HG03103 (cell line): ENCODE data around the gene CBX7.

Source experiments
- ATAC-seq: cut with Tn5 transposase; IDR thresholded peaks from one replicate; pipeline ENCODE4 v1.9.1; 2021; ENCODE audit warnings: low read depth; ENCODE audit not compliant: unreplicated experiment

Gene CBX7

DNA sequence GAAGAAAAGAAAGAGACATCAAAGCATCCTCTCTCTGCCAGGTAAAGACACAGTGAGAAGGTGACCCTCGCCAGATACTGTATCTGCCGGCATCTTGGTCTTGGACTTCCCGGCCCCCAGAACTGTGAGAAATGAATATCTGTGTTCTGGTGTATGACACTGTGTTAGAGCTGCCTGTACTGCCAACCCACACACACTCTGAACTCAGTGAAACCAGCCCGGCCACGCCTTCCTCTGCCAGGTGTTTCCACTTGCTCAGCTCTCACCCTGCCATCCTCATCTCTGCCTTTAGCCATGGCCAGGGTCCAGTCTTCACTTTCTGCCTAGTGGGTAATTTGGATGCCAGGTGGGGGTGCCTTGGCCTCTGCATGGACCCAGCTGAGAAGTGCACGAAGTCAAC lies 24.0 kb downstream of the CBX7 start:
- ATAC-seq = no peak

DNA sequence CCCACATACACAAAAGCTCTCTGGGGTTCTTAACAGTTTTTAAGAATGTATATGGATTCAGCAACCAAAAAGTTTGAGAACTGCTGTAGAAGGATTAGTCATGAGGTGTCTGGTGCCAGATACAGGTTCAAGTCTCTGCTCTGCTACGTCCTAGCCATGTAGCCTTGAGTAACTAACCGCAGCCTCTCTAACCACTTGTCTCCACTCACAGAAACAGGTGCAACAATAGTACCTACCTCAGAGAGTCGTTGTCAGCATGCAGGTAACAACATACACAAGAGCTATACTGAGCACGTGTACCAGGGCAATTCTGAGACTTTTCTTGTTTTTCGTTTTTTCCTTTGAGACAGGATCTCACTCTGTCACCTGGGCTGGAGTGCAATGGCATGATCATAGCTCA lies 26.9 kb downstream of the CBX7 start:
- ATAC-seq = no peak

DNA sequence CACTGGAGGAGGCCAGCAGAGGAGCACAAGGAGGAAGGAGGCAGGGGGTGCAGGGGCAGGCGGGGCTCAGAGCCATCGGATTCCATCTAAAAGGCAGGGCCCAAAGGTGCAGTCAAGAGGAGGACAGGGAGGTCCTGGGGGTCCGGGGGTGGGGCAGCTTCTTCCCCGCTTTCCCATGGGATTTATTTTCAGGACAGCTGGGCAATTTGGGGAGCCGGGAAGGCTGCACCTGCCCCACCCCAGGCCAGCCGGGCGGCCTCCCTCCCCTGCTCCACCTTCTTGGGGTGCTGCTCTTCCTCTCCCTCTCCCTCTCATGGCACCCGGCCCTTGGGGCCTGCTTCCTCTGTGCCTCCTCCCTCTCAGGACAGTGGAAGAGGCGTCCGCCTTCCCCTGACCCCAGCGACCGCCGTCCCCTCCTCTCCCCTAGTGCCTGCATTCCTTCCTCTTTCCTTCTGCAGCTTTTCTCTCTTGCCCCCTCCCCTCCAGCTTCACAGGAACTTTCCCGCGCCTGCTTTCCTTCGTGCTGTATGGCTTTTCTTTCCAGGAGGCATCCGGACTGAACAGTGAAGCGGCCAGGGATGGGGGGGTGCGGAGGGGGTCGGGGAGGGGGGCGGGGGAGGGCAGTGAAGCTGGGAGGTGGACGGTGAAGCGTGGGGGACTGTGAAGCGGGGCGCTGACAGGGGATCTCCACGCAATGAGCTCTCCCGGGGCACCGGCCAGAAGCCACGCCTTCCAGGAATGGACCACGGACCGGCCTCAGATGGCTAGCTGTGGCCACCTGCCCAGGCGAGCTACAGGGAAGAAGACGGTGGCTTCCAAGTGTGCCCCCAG lies 28.5 kb downstream of the CBX7 start:
- ATAC-seq = no peak

DNA sequence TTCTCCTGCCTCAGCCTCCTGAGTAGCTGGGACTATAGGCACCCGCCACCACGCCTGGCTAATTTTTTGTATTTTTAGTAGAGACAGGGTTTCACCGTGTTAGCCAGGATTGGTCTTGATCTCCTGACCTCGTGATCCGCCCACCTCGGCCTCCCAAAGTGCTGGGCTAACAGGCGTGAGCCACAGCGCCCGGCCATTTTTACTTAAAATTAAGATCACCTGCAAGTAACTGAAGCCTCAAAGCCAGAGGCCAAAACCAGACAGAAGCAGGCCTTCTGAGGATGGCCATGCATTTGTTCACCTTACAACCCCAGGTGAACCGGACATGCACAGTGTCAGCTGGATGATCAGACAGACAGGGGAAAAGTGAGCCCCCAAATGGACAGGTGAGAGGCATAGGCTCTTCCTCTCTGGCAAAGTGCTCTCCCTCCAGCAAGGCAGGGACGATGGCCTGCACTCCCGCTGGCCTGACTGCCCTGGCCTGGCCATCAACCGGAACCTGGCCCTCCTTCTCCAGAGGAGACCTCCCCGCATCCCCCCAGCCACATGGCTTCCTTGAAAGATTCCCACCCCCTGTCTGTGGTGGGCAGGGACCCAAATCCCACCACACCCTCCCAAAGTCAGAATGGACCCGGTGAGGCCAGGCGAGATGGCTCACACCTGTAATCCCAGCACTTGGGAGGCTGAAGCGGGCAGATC lies 29.6 kb downstream of the CBX7 start:
- no peak for ATAC-seq

DNA sequence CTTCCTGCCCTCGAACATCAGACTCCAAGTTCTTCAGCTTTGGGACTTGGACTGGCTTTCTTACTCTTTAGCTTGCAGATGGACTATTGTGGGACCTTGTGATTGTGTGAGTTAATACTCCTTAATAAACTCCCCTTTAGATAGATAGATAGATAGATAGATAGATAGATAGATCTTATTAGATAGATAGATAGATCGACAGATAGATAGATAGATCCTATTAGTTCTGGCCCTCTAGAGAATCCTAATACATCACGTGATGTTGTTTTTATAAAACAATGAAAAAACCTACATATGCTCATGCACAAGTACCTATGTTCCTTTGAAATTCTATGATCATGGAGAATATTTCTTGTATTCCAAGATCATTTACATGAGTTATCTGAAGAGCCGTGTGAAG lies 31.5 kb downstream of the CBX7 start:
- no peak for ATAC-seq

DNA sequence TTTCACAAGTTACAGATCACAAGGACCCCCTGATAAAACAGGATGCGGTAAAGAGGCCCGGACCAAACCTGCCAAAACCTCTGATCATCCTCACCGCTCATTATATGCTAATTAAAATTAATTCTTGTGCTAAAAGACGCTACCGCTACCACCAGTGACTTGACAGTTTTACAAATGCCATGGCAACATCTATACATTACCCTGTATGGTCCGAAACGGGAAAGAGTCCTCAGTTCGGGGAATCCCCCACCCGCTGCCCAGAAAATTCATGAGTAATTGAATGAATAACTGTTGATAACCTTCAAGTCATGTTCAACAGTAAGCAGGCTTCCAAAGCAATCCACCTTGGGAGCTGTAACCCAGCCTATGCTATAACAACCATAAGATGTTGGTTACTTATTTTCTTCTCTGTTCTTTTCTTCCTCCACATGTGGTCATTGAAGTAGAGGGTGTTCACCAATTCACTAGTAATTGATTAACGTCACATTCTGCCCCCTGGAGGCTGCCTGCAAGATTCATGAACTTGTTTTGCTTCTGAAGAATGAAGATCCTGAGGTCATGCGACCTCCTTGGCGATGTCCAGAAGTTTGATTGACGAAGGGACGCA lies 34.8 kb downstream of the CBX7 start:
- ATAC-seq = no peak

DNA sequence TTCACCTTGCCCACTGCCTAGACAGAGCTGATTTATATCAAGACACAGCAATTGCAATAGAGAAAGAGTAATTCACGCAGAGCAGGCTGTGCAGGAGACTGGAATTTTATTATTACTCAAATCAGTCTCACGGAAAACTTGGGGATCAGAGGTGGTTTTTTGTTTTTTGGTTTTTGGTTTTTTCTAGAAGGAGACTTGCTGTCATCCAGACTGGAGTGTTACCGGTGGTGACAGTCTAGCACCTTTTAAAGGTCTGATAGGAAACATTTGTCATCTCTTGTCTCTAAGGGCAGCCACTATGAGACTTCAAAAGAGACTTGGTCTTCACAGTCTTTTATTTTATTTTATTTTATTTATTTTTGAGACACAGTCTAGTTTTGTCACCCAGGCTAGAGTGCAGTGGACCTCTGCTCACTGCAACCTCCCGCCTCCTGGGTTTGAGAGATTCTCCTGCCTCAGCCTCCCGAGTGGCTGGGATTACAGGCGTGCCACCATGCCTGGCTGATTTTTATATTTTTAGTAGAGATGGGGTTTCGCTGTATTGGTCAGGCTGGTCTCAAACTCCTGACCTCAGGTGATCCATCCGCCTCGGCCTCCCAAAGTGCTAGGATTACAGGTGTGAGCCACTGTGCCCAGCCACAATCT lies 36.4 kb downstream of the CBX7 start:
- ATAC-seq = no peak

DNA sequence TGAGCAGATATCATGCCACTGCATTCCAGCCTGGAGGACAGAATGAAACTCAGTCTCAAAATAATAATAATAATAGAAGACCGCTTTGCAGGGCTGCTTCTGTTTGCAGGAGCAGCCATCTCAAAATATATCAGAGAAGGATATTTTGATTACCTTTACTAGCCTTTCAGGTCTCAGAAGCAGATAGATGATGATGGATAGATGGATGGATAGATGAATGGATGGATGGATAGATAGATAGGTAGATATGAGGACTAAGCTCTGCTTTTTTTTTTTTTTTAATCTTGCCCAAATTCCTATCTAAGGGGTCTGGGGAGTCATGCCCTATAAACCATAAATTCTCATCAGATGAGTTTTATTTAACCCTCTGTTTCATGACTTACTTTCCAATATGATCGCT lies 36.9 kb downstream of the CBX7 start:
- no peak for ATAC-seq

DNA sequence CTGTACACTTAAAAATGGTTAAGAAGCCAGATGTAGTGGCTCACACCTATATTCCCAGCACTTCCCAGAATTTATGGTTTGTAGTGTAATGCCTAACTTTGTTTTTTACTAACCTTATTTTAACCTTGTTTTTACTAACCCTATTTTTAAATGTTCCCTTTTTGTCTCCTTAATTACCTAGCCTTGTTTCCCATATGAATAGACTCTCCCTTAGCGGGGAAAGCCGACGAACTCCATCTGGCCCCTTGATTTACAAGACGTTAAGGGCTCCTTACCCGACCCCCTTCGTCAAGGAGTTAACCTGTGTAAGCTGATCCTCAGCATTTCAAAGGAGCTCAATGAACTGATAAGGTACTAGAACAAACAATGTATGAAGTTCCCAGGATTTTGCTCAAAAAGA lies 38.4 kb downstream of the CBX7 start:
- ATAC-seq = no peak

DNA sequence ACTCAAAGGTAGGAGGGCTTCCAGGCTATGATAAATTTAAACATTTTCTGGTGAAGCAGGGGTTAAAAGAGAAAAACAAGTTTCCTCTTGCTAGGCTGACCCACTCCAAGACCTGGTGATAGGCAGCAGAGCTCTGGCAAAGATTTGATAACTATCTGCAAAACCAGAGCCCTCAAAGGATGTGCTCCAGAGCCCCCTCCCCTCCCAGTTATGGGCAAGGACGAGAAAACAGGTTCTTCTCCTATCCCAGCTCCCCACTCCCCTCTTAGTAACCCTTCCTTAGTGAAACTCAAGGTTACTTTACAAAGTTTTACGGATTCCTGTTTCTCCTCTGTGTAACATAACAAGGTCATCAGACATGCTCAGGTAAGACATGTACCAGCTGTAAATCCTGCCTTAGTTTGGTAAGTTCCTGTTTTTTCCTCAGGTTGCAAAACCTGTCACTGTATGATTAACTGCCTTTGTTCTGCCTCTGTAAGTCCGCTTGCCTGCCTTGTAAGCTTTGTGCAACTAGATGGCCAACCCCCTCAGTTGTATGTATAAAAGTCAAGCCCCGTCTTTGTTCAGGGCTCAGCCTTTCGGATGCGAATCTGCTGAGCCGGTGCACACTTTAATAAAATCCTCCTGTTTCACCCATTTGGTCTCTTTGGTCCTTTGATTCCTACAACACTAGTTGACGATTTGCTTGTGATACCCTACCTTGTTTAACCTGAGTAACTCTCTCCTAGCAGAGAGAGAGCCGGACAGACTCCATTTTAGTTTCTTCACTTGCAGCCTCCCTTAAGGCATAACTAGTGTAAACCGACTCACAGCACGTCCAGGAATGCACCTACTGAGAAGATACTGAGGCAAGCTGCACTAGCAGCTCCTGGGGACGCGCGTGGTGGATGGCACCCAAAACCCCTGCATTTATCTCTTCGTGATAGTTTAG lies 41.6 kb downstream of the CBX7 start:
- no peak for ATAC-seq

DNA sequence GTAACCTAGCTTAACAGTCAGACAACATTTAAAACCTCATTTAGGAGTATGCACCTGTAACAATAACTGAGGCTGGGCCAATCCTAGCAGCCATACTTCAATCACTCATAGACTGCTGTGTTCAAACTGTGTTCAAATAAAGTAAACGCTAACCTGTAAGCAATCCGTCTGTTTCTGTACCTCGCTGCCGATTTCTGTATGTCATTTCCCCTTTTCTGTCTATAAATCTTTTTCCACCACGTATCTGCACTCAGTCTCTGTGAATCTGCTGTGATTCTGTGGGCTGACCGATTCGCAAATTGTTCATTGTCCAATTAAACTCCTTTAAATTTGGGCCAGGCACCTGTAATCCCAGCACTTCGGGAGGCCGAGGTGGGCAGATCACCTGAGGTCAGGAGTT lies 43.1 kb downstream of the CBX7 start:
- no peak for ATAC-seq

DNA sequence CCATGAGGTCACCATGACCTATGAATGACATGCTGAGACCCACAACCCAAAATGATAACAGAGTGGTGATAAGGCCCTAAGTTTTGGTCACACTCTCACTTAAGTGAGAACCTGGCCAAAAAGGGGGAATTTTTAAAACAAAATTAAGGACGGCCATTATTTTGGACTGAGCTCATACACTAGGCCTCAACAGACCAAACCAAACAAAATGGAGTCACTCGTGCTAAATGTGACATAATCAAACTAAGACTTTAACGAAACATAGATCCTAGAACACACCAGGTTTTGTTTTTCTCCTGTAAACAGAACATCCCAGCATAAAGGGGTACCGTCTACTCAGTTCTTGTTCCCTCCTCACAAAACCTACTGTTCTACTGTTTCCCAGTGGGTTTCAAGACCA lies 44.0 kb downstream of the CBX7 start:
- ATAC-seq = no peak

DNA sequence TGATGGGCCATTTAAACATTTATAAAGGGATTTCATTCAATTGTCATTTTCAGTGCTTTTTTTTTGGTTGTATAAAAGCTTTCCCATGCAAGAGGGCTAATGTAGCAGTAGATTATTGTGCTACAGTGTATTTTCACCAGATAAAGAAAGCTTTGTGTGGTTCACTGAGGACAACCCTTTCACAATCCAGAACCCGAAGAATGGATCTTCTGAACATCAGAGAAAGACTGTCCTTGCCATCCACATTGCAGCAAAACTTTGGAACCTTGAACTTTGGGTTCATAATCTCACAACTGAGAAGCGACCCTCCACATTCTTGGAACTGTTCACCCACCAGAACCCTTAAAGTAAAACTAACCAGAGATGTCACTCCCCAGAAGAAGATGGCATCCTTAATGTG lies 46.2 kb downstream of the CBX7 start:
- ATAC-seq = no peak

DNA sequence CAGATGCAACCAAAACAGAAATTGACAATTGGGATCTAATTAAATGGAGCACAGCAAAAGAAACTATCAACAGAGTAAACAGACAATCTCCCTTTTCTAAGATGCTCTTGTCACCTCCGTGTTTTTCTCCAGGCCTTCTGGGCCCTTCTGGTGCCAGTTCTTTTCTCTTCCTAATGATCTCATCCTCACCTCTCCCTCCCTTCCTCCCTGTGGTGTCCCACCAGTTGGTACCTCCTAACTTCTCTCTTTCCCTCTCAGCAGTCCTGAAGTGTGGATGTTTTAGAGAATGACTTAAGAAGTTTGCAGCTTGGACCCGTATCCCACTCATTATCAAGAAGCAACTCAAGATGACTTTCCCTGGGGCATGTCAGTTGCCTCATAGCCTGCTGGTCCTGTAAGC lies 49.0 kb downstream of the CBX7 start:
- ATAC-seq = no peak

DNA sequence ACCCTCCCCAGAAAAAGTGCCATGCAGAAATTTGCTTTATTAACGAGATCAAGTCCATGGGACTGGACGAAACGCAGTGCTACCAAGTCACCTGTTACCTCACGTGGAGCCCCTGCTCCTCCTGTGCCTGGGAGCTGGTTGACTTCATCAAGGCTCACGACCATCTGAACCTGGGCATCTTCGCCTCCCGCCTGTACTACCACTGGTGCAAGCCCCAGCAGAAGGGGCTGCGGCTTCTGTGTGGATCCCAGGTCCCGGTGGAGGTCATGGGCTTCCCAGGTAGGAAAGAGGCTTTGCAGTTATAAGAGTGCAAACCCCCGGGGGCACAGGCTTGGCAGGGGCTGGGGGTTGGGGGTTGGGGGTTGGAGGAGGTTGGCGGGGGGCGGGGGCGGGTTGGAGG lies 51.3 kb downstream of the CBX7 start:
- ATAC-seq = no peak

DNA sequence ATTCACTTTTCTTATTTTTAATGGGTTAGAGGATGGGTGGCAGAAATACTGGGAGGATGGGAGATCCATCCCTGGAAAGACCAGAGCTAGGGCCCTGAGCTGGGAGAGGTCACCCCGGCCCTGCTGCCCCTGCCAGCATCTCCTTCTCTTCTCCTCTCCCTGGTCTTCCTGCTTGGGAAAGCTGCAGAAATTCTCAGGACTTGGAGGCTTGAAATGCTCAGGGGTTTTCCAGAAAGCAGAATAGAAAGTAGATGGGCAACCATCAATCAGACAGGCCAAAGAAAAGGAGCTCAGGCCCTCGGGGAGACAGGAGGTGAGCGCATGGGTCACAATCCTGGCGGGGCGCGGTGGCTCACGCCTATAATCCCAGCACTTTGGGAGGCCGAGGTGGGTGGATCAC lies 53.9 kb downstream of the CBX7 start:
- no peak for ATAC-seq

DNA sequence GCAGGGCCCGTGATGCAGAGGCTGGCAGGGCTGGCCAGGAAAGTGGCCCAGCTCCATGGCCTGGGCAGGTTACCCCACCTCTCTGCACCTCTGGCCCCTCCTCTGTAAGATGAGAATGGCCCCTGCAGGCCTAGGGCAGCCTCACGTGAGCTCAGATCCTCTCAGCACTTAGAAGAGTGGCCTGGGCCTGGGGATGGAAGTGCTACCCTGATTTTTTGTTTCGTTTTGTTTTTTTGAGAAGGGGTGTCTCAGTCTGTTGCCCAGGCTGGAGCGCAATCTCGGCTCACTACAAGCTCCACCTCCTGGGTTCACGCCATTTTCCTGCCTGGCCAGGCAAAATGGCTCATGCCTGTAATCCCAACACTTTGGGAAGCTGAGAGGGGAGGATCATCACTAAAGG lies 54.5 kb downstream of the CBX7 start:
- ATAC-seq = no peak

DNA sequence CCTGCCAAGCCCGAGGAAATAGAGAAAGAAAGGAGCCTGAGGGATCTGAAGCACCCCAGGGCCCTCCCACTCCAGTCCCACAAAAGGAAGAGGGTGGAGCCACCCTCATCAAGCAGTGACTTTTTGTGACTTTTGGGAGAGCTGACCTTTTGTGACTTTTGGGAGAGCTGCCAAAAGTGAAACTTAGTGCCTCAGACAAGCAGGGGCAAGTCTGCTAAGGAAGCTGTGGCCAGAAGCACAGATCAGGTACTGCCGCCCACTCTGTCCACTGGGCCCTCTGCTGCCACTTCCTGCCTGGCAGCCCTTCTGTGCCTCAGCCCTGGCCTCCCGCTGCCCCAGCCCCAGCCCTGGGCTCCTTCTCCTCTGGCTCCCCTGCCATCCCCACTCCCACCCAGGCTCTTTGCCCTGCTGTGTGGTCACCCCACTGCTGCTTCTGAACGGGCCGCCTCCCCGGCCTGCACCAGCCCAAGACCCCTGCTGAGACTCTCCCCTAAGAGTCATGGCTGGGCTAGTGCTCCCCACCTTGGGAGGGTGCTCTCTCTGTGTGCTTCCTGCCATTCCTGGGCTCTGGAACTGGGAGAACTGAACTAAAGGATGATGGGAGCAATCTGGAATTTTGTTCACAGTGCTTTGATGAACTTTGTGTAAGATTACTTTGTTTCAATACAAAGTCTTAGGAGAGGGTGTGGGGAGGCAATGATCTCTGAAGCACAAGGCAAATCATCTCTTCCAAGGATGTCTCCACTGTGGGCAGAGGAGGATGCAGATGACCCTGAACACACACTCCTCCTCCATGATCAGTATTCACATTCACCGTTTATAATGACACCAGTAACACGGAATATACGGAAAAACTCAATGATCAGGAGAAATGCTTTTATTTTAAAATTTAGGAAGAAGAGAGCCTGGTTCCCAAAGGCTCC lies 55.1 kb downstream of the CBX7 start, which contains the start of gene APOBEC3H:
APOBEC3H (plus strand) TSS at position 147 of the 923 bp plus-strand sequence. CDS start 3,035 bp downstream, outside the sequence.
- no peak for ATAC-seq

DNA sequence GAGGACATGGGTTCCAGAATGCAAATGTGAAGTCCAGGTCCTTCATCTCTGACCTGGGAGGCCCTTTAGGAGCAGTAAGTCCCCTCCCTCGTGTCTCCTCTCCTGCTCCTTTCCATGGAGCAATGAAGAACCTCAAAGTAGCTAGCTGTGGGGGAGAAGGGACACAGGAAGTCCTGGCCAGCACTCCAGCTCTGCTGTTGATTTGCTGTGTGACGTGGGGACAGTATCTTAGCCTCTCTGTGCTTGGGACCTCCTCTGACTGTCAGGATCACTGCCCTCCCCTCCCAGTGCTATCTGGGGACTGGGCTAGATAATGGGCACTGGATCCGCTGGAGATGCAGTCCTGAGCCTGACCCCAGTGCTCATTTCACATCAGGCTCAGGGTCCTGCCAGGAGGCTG lies 56.5 kb downstream of the CBX7 start:
- no peak for ATAC-seq
